PC-9 (cell line): Measurements from ENCODE around the gene NDUFS5. TPM values are rescaled to one million over a fixed set of nuclear protein-coding genes. Genes with fewer than 3 reads are reported as not detected.

Source experiments
- BruUV-seq: library from RNA; stranded (reverse); fragments of 400-500 nt; replicated peaks from 2 replicates; lab custom pipeline; 2021; lab: Mats Ljungman, UMichigan
- CTCF ChIA-PET: fragments of 300-600 bp; sonication (Branson Sonifier 250); formaldehyde crosslinking; loops from one replicate; lab custom pipeline; 2022; ENCODE audit warnings: antibody characterized with exemption; lab: Charles Lee
- POLR2A ChIA-PET: fragments of 300-600 bp; sonication (Branson Sonifier 250); formaldehyde crosslinking; loops from one replicate; lab custom pipeline; 2022; ENCODE audit warnings: antibody characterized with exemption; ENCODE audit not compliant: unreplicated experiment; lab: Charles Lee
- DNase-seq, 2 experiments: peaks; one replicate each; pipeline versions ENCODE4 v3.0.0 to v3.0.0-alpha.2; 2015 to 2022; ENCODE audit warnings: mixed read lengths in 1 of 2
- H2AFZ ChIP-seq: fragments of 200-600 bp; sonication (generic); 2 replicates; pipeline ENCODE4 v1.8.1; 2017; ENCODE audit warnings: antibody characterized with exemption
- H3F3A ChIP-seq: fragments of 200-600 bp; sonication (generic); 2 replicates; pipeline ENCODE4 v1.8.1; 2017; ENCODE audit warnings: antibody characterized with exemption, mild to moderate bottlenecking, low read depth; ENCODE audit not compliant: insufficient read depth
- H3K27ac ChIP-seq: fragments of 200-600 bp; sonication (generic); 2 replicates; pipeline ENCODE4 v1.6.1; 2016; ENCODE audit warnings: mixed run types
- H3K27me3 ChIP-seq: fragments of 200-600 bp; sonication (generic); 2 replicates; pipeline ENCODE4 v1.6.1; 2016; ENCODE audit warnings: low read depth, mixed run types; ENCODE audit not compliant: insufficient read depth
- H3K36me3 ChIP-seq: fragments of 200-600 bp; sonication (generic); 2 replicates; pipeline ENCODE4 v1.6.1; 2016; ENCODE audit warnings: low read depth, mixed run types
- H3K4me1 ChIP-seq: fragments of 200-600 bp; sonication (generic); replicated peaks from 2 replicates; pipeline ENCODE4 v1.6.1; 2016; ENCODE audit warnings: mixed run types; ENCODE audit not compliant: insufficient read depth
- H3K4me2 ChIP-seq: fragments of 200-600 bp; sonication (generic); 2 replicates; pipeline ENCODE4 v1.6.1; 2017; ENCODE audit warnings: mixed run types
- H3K4me3 ChIP-seq: fragments of 200-600 bp; sonication (generic); 2 replicates; pipeline ENCODE4 v1.6.1; 2016; ENCODE audit warnings: mixed run types
- H3K79me2 ChIP-seq: fragments of 200-600 bp; sonication (generic); 2 replicates; pipeline ENCODE4 v1.6.1; 2017; ENCODE audit warnings: low read depth, mixed run types
- H3K9me2 ChIP-seq: fragments of 200-600 bp; sonication (generic); 2 replicates; pipeline ENCODE4 v1.8.1; 2017; ENCODE audit warnings: mild to moderate bottlenecking; ENCODE audit not compliant: insufficient read depth
- H3K9me3 ChIP-seq: fragments of 200-600 bp; sonication (generic); 2 replicates; pipeline ENCODE4 v1.8.1; 2016; ENCODE audit warnings: low read depth; ENCODE audit not compliant: insufficient read depth
- H4K20me1 ChIP-seq: fragments of 200-600 bp; sonication (generic); 2 replicates; pipeline ENCODE4 v1.8.1; 2017; ENCODE audit not compliant: insufficient read depth
- CTCF ChIP-seq: fragments of 200-600 bp; sonication (generic); conservative IDR thresholded peaks from 2 replicates; pipeline ENCODE4 v1.6.1; 2017; ENCODE audit warnings: mixed run types, antibody characterized with exemption, mild to moderate bottlenecking, moderate library complexity
- EZH2 ChIP-seq: fragments of 200-600 bp; sonication (generic); IDR thresholded peaks from 2 replicates; pipeline ENCODE4 v1.8.0; 2017; ENCODE audit warnings: antibody characterized with exemption, low read depth
- intact Hi-C: fragments of 100-400 bp; cut with micrococcal nuclease; formaldehyde crosslinking; loops from one replicate; pipeline ENCODE4 v1.10.0; 2022; ENCODE audit not compliant: unreplicated experiment
- total RNA-seq: library from RNA; stranded (reverse); gene quantifications from 2 replicates; pipeline ENCODE4 v1.2.3, GENCODE V29; 2021

Gene NDUFS5
- total RNA-seq, 1 experiment from 2014 or later, result 498 TPM

GRCh38 chr1:39084191-39084590 lies 58.0 kb downstream of the NDUFS5 start:
- peaks cover 41% of the 10 kb centered on the region for H3K27me3 ChIP-seq
- no peak overlapping the region for H3K27ac ChIP-seq
- no peaks in the 10 kb centered on the region for H3K4me1 ChIP-seq
- H3K79me2 ChIP-seq, result no peaks in the 10 kb centered on the region
- H3K4me2 ChIP-seq, result no peak overlapping the region
- H2AFZ ChIP-seq, result no peak overlapping the region
- no peak for DNase-seq
- no peaks in the 10 kb centered on the region for H3K9me2 ChIP-seq
- TF ChIP-seq EZH2 (no peak), CTCF (no peak)
- no peak overlapping the region for H3K4me3 ChIP-seq
- intact Hi-C loops, result no loop called here
- peaks cover under 1% of the 10 kb centered on the region; the same call in 1 of the 2 replicates for H3F3A ChIP-seq
- H3K9me3 ChIP-seq, result no peaks in the 10 kb centered on the region
- H4K20me1 ChIP-seq, result no peaks in the 10 kb centered on the region
- BruUV-seq, result no TSS peak
- H3K36me3 ChIP-seq, result no peaks in the 10 kb centered on the region
- ChIA-PET POLR2A (no interaction called here), CTCF (no interaction called here)

Other genes with a start within 250 kb of the NDUFS5 start
- 22.1 and 33.0 TPM in 2 replicates for gene RRAGC, start 166.6 kb upstream of the NDUFS5 start, total RNA-seq
- 51.9 TPM in 2 replicates for gene MYCBP, start 153.0 kb upstream of the NDUFS5 start, total RNA-seq
- gene GJA9, start 144.8 kb upstream of the NDUFS5 start, total RNA-seq, result 0.48 and 1.1 TPM in 2 replicates
- gene RHBDL2, start 84.5 kb upstream of the NDUFS5 start, total RNA-seq, result 31.6 and 36.9 TPM in 2 replicates
- 76.9 and 80.0 TPM in 2 replicates for gene AKIRIN1, start 35.1 kb upstream of the NDUFS5 start, total RNA-seq
- gene MACF1, start 178.3 kb downstream of the NDUFS5 start, total RNA-seq, result 189 and 199 TPM in 2 replicates